Parathyroid adenoma (tissue), 2 donors: ENCODE results near the gene NYAP1.

Source experiments
- H2AFZ ChIP-seq: fragments of 300-600 bp; sonication (generic); one replicate; pipeline ENCODE4 v1.7.0; 2017; ENCODE audit warnings: antibody characterized with exemption, mild to moderate bottlenecking
- H3K27ac ChIP-seq: fragments of 300-600 bp; sonication (generic); one replicate; pipeline ENCODE4 v1.7.0; 2017
- H3K27me3 ChIP-seq: fragments of 300-600 bp; sonication (generic); one replicate; pipeline ENCODE4 v1.7.0; 2017; ENCODE audit warnings: low read length; ENCODE audit not compliant: control insufficient read depth, insufficient read depth
- H3K36me3 ChIP-seq: fragments of 300-600 bp; sonication (generic); one replicate; pipeline ENCODE4 v1.7.0; 2017; ENCODE audit warnings: low read length; ENCODE audit not compliant: control insufficient read depth, insufficient read depth
- H3K4me1 ChIP-seq: fragments of 300-600 bp; sonication (generic); one replicate; pipeline ENCODE4 v1.7.0; 2017; ENCODE audit warnings: control low read depth
- H3K4me2 ChIP-seq: fragments of 300-600 bp; sonication (generic); one replicate; pipeline ENCODE4 v1.7.0; 2017; ENCODE audit warnings: low read length
- H3K4me3 ChIP-seq: fragments of 300-600 bp; sonication (generic); one replicate; pipeline ENCODE4 v1.7.0; 2017; ENCODE audit warnings: low read depth, low read length
- H3K79me2 ChIP-seq: fragments of 300-600 bp; sonication (generic); one replicate; pipeline ENCODE4 v1.7.0; 2017; ENCODE audit warnings: control low read depth
- H3K9ac ChIP-seq: fragments of 300-600 bp; sonication (generic); one replicate; pipeline ENCODE4 v1.7.0; 2017; ENCODE audit warnings: mild to moderate bottlenecking
- H3K9me3 ChIP-seq: fragments of 300-600 bp; sonication (generic); one replicate; pipeline ENCODE4 v1.7.0; 2017; ENCODE audit warnings: low read length; ENCODE audit not compliant: control insufficient read depth
- CTCF ChIP-seq: fragments of 300-600 bp; sonication (generic); IDR thresholded peaks from one replicate; pipeline ENCODE4 v1.7.0; 2017; ENCODE audit warnings: antibody characterized with exemption, mild to moderate bottlenecking
- donor health status: primary hyperparathyroidism.

The NYAP1 gene

GRCh38 chr7:100455206-100455605, 28.5 kb upstream of the NYAP1 start:
- Histone ChIP-seq H3K9me3 (no peaks in the 10 kb centered on the region), H3K9ac (no peak overlapping the region), H3K4me2 (no peak overlapping the region), H3K27ac (no peak overlapping the region), H3K4me1 (no peaks in the 10 kb centered on the region), H3K36me3 (no peaks in the 10 kb centered on the region), H3K4me3 (no peak overlapping the region), H3K79me2 (no peaks in the 10 kb centered on the region), H3K27me3 (no peaks in the 10 kb centered on the region), H2AFZ (no peak overlapping the region)
- no peak for TF ChIP-seq CTCF

- Histone ChIP-seq H3K9me3 (no peaks in the 10 kb centered on the region), H3K4me3 (no peak overlapping the region), H3K27me3 (no peaks in the 10 kb centered on the region), H2AFZ (no peak overlapping the region), H3K9ac (no peak overlapping the region), H3K79me2 (no peaks in the 10 kb centered on the region), H3K36me3 (no peaks in the 10 kb centered on the region), H3K27ac (no peak overlapping the region), H3K4me2 (no peak overlapping the region), H3K4me1 (no peaks in the 10 kb centered on the region)
- TF ChIP-seq CTCF: no peak
Observed at GRCh38 chr7:100456562-100456961, 27.2 kb upstream of the NYAP1 start.

GRCh38 chr7:100457033-100457432, 26.7 kb upstream of the NYAP1 start:
- no peaks in the 10 kb centered on the region for H3K79me2 ChIP-seq
- H3K4me1 ChIP-seq: no peaks in the 10 kb centered on the region
- H3K36me3 ChIP-seq: no peaks in the 10 kb centered on the region
- H3K27me3 ChIP-seq: no peaks in the 10 kb centered on the region
- H3K9me3 ChIP-seq: no peaks in the 10 kb centered on the region
- no peak for TF ChIP-seq CTCF
- H3K9ac ChIP-seq: no peak overlapping the region
- no peak overlapping the region for H3K4me2 ChIP-seq
- no peak overlapping the region for H3K27ac ChIP-seq
- H3K4me3 ChIP-seq: no peak overlapping the region
- no peak overlapping the region for H2AFZ ChIP-seq

GRCh38 chr7:100464210-100464660, 19.5 kb upstream of the NYAP1 start, which contains the start of gene SPACDR:
TSS of gene SPACDR (minus strand) at chr7:100464260. CDS start at chr7:100464025, 235 bp downstream.
- Histone ChIP-seq H3K27ac (no peak within 1 kb of the TSS), H3K9ac (no peak within 1 kb of the TSS), H3K4me1 (peaks cover 6% of the 10 kb centered on the region), H3K27me3 (no peaks in the 10 kb centered on the region), H3K9me3 (no peaks in the 10 kb centered on the region), H3K79me2 (no peaks in the 10 kb centered on the region), H3K4me3 (no peak within 1 kb of the TSS), H3K4me2 (no peak within 1 kb of the TSS), H2AFZ (no peak within 1 kb of the TSS), H3K36me3 (no peaks in the 10 kb centered on the region)
- TF ChIP-seq CTCF: no peak

- TF ChIP-seq CTCF: no peak
- Histone ChIP-seq H3K9ac (no peak overlapping the region), H3K36me3 (no peaks in the 10 kb centered on the region), H3K4me1 (peaks cover 6% of the 10 kb centered on the region), H3K27ac (no peak overlapping the region), H3K4me2 (no peak overlapping the region), H3K79me2 (no peaks in the 10 kb centered on the region), H3K27me3 (no peaks in the 10 kb centered on the region), H3K4me3 (no peak overlapping the region), H2AFZ (no peak overlapping the region), H3K9me3 (no peaks in the 10 kb centered on the region)
Observed at GRCh38 chr7:100464791-100465190, 18.9 kb upstream of the NYAP1 start.
